KG1 (cell line): ENCODE measurements around the gene DAB1.
"Not testable (repeated sequence)": the region's sequence is repeated elsewhere in the genome, so short reads cannot be mapped to it uniquely, and the experiment has no call there.

ENCODE experiments used
- DNase-seq: peaks from one replicate; lab custom pipeline; 2025; lab: John Stamatoyannopoulos, UW

DAB1 gene

DNA sequence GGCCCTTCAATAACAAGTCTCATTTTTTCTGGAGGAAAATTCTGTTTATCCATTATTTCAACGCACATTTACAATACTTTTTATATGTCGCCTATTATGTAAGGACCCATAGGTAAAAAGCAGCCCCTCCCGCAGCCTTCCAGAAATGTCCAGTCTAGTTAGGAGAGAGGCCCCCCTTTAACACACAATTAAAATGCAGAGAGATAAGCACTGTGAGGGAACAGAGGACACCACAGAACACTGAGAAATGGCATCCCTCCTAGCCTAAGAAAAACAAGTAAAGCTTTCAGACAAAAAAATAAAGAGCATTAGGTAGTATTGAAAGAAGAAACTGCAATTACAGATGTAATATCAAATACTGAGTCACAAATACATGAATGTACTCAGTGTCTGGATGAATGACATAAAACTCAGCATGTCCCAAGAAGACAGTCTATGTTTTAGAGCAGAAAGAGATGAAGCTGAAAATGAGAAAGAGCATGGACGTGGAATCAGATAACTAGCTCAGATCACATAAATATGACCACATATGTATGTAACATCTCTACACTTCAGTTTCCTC lies 62.9 kb downstream of the DAB1 start:
- no peak for DNase-seq

DNA sequence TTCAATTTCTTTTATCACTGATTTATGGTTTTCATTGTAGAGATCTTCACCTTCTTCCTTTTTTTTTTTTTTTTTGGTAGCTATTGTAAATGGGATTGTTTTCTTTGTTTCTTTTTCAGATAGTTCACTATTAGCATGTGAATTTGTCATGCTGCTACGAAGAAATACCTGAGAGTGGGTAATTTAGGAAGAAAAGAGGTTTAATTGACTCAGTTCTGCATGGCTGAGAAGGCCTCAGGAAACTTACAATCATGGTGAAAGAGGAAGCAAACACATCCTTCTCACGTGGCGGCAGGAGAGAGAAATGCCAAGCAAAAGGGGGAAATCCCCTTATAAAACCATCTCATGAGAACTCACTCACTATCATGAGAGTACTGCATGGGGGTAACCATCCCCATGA lies 66.4 kb downstream of the DAB1 start:
- no peak for DNase-seq

DNA sequence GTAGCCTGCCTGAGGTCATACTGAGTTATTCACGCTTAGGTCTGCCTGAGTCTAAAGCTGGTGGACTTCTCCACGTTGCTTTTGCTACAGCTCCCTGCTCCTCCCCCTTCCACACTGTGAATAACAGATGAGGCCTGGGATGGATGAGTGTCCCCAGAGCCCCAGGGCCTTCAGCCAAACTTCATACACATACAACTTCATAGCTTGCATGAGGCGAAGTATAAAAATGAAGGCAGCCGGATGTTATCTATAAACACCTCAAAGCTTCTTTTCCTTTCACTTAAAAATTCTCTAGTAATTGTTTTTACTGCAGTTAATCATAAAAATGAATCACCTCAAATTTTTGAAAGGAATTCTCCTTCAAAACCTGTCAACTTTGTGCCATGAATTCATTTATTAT lies 70.2 kb downstream of the DAB1 start:
- no peak for DNase-seq

GRCh38 chr1:57350610-57351009 lies 73.2 kb downstream of the DAB1 start:
- no peak for DNase-seq

DNA sequence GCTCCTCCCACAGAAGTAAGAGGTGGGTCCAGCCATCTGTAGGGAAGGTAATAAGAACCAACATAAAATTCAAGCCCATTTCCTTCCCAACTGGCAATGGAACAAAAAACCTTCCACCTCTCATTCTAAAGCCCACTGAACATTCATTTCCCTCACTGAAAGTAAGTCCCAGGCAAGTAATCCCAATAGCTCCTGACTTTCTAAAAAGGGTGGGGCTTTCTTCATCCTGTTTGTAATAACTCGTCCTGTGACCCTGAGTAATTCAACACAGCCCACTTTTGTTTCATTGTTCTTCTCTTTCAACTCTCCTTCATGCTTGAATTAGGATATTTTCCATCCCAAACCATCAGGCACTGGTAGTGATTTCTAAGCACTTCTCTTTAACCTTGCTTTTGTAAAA lies 74.9 kb downstream of the DAB1 start:
- DNase-seq: no peak

DNA sequence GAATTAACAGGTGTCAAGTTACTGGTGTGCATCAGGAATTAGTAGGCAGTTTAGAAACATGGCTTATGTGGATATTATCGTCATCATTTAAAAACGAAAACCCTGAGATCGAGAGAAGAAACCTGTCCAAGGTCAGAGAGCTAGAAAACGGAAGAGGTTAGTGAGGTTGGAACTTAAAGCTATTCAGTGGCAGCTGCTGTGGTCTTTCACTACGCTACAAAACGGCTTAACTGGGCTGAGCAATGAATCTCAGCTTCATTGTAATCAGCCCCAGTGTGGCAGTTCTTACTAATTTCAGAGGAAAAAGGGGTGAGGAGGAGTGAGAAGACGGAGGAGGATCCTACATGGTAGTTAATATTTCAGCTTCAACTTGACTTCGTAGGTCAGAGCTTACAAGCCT lies 77.9 kb downstream of the DAB1 start:
- DNase-seq: no peak

GRCh38 chr1:57344265-57344664 lies 79.6 kb downstream of the DAB1 start:
- DNase-seq: no peak

DNA sequence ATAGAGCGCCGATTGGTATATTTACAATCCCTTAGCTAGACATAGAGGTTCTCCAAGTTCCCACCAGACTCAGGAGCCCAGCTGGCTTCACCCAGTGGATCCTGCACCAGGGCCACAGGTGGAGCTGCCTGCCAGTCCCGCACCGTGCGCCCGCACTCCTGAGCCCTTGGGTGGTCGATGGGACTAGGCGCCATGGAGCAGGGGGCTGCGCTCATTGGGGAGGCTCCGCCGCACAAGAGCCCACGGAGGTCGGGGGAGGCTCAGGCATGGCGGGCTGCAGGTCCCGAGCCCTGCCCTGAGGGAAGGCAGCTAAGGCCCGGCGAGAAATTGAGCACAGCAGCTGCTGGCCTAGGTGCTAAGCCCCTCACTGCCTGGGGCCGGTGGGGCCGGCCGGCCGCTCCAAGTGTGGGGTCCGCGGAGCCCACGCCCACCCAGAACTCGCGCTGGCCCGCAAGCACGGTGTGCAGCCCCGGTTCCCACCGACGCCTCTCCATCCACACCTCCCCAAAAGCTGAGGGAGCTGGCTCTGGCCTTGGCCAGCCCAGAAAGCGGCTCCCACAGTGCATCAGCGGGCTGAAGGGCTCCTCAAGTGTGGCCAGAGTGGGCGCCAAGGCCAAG lies 80.5 kb downstream of the DAB1 start:
- not testable (repeated sequence) for DNase-seq

GRCh38 chr1:57341721-57342120 lies 82.1 kb downstream of the DAB1 start:
- no peak for DNase-seq

DNA sequence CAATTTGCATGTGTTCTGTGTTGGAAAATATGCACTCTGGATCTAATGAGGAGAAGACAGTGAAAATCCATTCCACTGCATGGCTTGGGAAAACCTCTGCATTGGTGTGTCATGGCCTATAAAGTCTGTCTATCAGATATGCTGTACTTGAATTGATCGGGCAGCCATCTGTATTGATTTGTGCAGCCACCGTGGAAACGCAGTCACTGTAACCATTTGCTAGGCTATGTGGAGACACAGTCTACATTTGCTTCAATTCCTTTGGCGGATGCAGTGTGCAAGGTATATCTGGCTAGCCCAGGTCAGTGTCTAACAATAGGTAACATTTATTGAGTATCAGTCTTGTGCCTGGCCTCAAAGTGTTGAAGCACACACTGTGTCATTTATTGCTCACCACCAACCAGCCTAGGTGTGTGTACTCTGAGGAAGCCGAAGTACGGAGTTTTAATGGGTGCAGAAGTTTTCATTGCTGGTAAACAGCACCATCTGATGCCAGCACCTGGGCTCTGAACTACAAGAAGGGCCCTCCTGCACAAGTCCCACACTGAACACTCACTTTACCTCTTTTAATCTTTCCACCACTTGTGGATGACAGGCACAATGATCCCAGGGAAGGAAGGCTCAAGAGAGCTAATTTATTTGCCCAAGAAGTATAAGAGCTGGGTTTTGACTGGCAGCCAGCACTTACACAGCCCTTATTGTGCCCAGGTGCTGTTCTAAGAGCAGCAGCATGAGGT lies 83.4 kb downstream of the DAB1 start:
- DNase-seq: no peak

DNA sequence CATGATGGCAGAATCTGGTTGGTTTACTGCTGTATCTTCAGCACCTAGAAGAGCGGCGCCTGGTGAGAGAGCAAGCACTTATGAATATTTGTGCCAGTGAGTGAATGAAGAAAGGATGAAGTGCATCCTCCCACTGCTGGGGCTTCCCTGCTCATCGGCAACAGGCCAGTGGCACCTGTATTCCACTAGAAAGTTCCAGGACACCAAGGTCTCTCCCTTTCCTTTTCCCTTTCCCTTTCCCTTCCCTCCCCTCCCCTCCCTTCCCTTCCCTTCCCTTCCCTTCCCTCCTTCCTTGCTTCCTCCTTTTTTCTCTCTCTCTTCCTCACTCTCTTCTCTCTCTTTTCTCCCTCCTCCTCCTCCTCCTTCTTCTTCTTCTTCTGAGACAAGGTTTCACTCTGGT lies 86.2 kb downstream of the DAB1 start:
- DNase-seq: no peak

GRCh38 chr1:57336793-57337192 lies 87.1 kb downstream of the DAB1 start:
- DNase-seq: no peak

DNA sequence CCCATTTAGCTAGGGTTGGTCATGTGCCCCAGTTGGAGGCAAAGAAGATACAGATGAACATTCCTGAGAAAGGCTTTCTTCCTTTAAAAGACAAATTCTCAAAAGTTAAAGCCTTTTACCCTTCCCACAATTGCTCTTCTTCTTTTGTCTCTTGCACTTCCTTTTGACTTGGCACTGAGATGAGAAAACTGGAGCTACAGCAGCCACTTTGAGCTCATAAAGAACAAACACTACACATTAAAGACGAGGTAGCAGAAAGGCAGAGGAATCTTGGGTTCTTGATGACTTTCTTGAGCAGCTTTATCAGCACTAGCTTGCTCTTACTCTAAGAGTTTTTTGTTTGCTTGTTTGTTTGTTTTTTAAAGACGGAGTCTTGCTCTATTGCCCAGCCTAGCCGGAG lies 92.2 kb downstream of the DAB1 start:
- no peak for DNase-seq

GRCh38 chr1:57329937-57330336 lies 93.9 kb downstream of the DAB1 start:
- DNase-seq: no peak

GRCh38 chr1:57329001-57329527 lies 94.8 kb downstream of the DAB1 start:
- no peak for DNase-seq

GRCh38 chr1:57327946-57328345 lies 95.9 kb downstream of the DAB1 start:
- no peak for DNase-seq

GRCh38 chr1:57327336-57327735 lies 96.5 kb downstream of the DAB1 start:
- no peak for DNase-seq

DNA sequence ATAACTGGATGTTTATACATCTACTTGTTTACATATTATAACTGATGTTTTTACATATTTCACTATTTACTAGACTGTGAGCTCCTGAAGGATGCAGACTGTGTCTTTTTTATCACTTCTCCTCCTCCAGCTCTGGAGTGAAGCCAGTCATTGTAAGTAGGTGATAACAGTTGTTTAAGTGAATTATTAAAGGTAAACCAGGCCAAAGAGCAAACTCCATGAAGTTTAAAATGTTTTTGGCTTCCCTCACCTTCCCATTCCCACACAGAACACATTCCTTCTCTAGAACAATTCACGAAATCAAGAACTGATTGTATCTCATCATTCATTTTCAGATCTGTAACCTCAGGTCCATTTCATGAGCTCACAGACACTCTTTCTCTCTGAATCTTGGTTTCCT lies 98.3 kb downstream of the DAB1 start:
- DNase-seq: no peak

DNA sequence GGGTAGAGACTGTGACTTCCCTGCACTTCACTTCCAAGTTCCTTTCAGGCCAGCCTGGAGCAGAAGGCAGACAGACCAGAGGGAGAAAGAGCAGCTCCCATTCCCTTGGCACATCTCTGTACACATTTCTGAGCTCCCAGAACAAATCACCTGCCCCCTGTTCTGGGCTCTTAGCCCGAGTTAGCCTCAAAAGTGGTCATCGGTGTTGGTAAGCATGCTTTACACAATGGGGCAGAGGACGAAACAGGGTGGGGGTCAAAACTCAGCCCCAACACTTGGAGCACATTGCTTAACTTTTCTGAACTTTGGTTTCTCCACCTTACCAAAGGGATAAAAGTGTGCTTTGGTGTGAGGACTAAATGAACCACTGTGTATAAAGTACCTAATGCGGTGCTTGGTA lies 98.7 kb downstream of the DAB1 start:
- no peak for DNase-seq

DNA sequence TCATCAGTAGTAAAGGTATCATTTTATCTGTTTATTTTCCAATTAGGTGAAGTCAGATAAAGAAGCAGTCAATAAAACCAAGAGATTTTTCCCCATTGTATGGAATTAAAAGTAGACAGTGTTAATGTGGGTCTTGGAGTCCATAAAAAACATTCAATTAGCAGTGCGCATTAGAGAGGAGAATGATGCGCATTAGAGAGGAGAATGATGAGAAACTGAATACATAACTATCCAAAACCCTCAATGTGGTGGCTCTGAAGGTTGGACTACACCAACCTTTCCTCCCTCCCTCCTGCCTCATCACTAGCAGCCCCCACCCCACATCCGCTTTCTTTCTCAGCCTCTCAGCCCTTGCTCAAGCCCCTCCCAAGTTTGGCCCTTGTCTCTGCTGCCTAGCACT lies 99.5 kb downstream of the DAB1 start:
- no peak for DNase-seq

- no peak for DNase-seq
These were observed 102.1 kb downstream of the DAB1 start for GRCh38 chr1:57321776-57322175.

- DNase-seq: no peak
These were observed 104.1 kb downstream of the DAB1 start for GRCh38 chr1:57319791-57320190.

GRCh38 chr1:57319165-57319564 lies 104.7 kb downstream of the DAB1 start:
- DNase-seq: no peak

DNA sequence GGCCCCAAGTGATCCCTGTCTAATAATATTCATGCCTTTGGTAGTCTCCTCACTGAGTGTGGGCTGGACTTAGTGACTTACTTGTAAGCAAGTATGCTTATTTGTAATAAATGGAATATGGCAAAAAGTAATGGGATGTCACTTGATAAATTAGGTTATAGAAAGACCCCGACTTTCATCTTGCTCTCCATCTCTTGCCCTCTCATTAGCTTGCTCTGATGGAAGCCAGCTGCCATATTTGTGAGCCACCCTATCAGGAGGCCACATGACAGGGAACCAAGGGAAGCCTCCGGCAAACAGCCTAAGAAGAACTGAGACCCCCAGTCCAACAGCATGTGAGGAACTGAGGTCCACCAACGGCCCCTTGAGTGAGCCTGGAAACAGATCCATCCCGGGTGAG lies 107.0 kb downstream of the DAB1 start:
- no peak for DNase-seq
